Psoas muscle (tissue), 8 donors: ENCODE measurements around the gene NCR3LG1. TPM values are rescaled to one million over a fixed set of nuclear protein-coding genes. Genes with fewer than 3 reads are reported as not detected.
A peak's percentile ranks its signal among the peaks of the same experiment; 100 is the strongest.

ENCODE experiments used
- ATAC-seq, 4 donors: fragments of 200-7000 bp; cut with Tn5 transposase; one replicate each; pipeline ENCODE4 v1.9.1; 2020; ENCODE audit warnings: moderate library complexity in 3 of 4, mild to moderate bottlenecking in 2 of 4
- DNase-seq, 2 donors: peaks; one replicate each; pipeline ENCODE4 v3.0.0-alpha.2; 2020
- H3K27ac ChIP-seq: fragments of 200-600 bp; one replicate; pipeline ENCODE4 v1.8.0; 2022
- H3K27me3 ChIP-seq, 3 donors: fragments of 200-600 bp in 1 of 3; one replicate each; pipeline versions ENCODE4 v1.6.1 to v1.8.0; 2013 to 2022; ENCODE audit warnings: low read length in 2 of 3, mild to moderate bottlenecking in 2 of 3, moderate library complexity in 1 of 3; ENCODE audit not compliant: insufficient read depth in 3 of 3
- H3K36me3 ChIP-seq, 2 donors: fragments of 200-600 bp in 1 of 2; one replicate each; pipeline versions ENCODE4 v1.6.1 to v1.8.0; 2013 to 2022; ENCODE audit warnings: low read depth in 1 of 2, mild to moderate bottlenecking in 1 of 2, moderate library complexity in 1 of 2; ENCODE audit not compliant: insufficient read depth in 1 of 2
- H3K4me1 ChIP-seq: fragments of 200-600 bp; one replicate; pipeline ENCODE4 v1.8.0; 2022
- H3K4me3 ChIP-seq: fragments of 200-600 bp; one replicate; pipeline ENCODE4 v1.8.0; 2022; ENCODE audit warnings: mild to moderate bottlenecking
- H3K9me3 ChIP-seq: fragments of 200-600 bp; one replicate; pipeline ENCODE4 v1.8.0; 2022
- CTCF ChIP-seq: fragments of 200-600 bp; IDR thresholded peaks from one replicate; pipeline ENCODE4 v1.8.0; 2022; ENCODE audit warnings: antibody characterized with exemption
- WGBS, 3 donors: extraction: QIAGEN DNeasy Blood & Tissue Kit; methylation state at CpG; one replicate each; pipeline versions ENCODE4 v1.1.6 to v1.1.7; 2013; 5-methylcytosine and 5-hydroxymethylcytosine counted together
- intact Hi-C, 2 donors: fragments of 100-400 bp; cut with DNase I; formaldehyde crosslinking; loops; one replicate each; pipeline versions ENCODE4 v1.11.0 to v1.14.2; 2022
- long read RNA-seq, 2 donors: library from polyadenylated mRNA; unstranded; transcript quantifications; one replicate each; pipeline ENCODE4 v2.0.0, GENCODE V29; 2021
- polyA plus RNA-seq, 3 donors: library from polyadenylated mRNA; stranded (reverse); fragments of 200-250 nt; gene quantifications; one replicate each; pipeline ENCODE4 v1.2.3, GENCODE V29; 2013
- total RNA-seq, 4 donors: library from RNA; stranded (reverse); fragmentation: NEBNext Ultra II Directional in 2 of 4; extraction: Animal tissue kit (Norgen Biotek cat#: 25700) in 2 of 4; gene quantifications; one replicate each; pipeline versions ENCODE4 v1.2.1 to v1.2.4, GENCODE V29; 2021 to 2023
- donor health status: healthy with polysubstance abuse.
- donor health status: DM: no; HTN: no; CAD: no; lungs with moderate emphysema.
- donor health status: Bipolar disorder and iron deficiency.
- donor health status: healthy.
- donor health status: DM: yes; HTN: yes; CAD: no.
- donor health status: DM: no; HTN: no; CAD: no.
- donor health status: DM: no; HTN: no; CAD: no.
- donor health status: DM: yes; HTN: yes; CAD: no.

NCR3LG1 gene
- under 1 TPM; 0.09 to 0.71 (median 0.17) TPM for total RNA-seq
- polyA plus RNA-seq: under 1 TPM; 0.01 to 0.18 (median 0.14) TPM
- long read RNA-seq, donor 1: 0 reads
- long read RNA-seq, donor 2, partial matches to known transcripts: 0 of 1 reads
- long read RNA-seq, donor 2, other reads (novel, unspliced or antisense): 1 of 1 reads

GRCh38 chr11:17351510-17352176 lies at the start of gene NCR3LG1:
Gene NCR3LG1 (plus strand): TSS chr11:17351800. CDS start chr11:17351970, 170 bp downstream.
- no peak for TF ChIP-seq CTCF
- H3K4me1 ChIP-seq: peaks cover 22% of the 10 kb centered on the region
- no peak within 1 kb of the TSS for H3K27ac ChIP-seq
- peak within 1 kb of the TSS; percentile 73 for H3K4me3 ChIP-seq
- DNase-seq (peak; percentile 65 to 73), ATAC-seq (peak; percentile 55 to 65 (median 56))
- WGBS, 3 donors: 1% methylated on average over 45 to 61 of the region's 61 CpGs
- no peaks in the 10 kb centered on the region for H3K36me3 ChIP-seq
- H3K9me3 ChIP-seq: no peaks in the 10 kb centered on the region
- intact Hi-C loops: loop anchor here in 1 of 2 donors (10.0 kb wide), 1 partner anchor 117 kb away; no protein-coding TSS in a partner anchor
- peaks cover 0 to 38% (median 5%) of the 10 kb centered on the region in 3 donors for H3K27me3 ChIP-seq

GRCh38 chr11:17313349-17314231 lies 38.0 kb upstream of the NCR3LG1 start:
- Histone ChIP-seq H3K27me3 (no peaks in the 10 kb centered on the region), H3K27ac (no peak overlapping the region), H3K4me1 (no peaks in the 10 kb centered on the region), H3K36me3 (peaks cover 0 to 76% of the 10 kb centered on the region in 2 donors), H3K9me3 (no peaks in the 10 kb centered on the region), H3K4me3 (no peak overlapping the region)
- ATAC-seq (no peak), DNase-seq (no peak)
- WGBS, 3 donors: 95 to 96% (median 95%) methylated on average over 8 of the region's 8 CpGs
- intact Hi-C loops: no loop called here
- no peak for TF ChIP-seq CTCF

- no peak overlapping the region for H3K4me3 ChIP-seq
- H3K27me3 ChIP-seq: no peaks in the 10 kb centered on the region
- intact Hi-C loops: no loop called here
- no peaks in the 10 kb centered on the region for H3K9me3 ChIP-seq
- peaks cover 0 to 82% of the 10 kb centered on the region in 2 donors for H3K36me3 ChIP-seq
- TF ChIP-seq CTCF: no peak
- ATAC-seq (no peak), DNase-seq (no peak)
- WGBS, 3 donors: 24 to 56% (median 25%) methylated on average over 1 of the region's 1 CpG
- no peaks in the 10 kb centered on the region for H3K4me1 ChIP-seq
- no peak overlapping the region for H3K27ac ChIP-seq
Observed at GRCh38 chr11:17314232-17314547, 37.4 kb upstream of the NCR3LG1 start.

GRCh38 chr11:17314904-17315426 lies 36.6 kb upstream of the NCR3LG1 start:
- Histone ChIP-seq H3K27me3 (no peaks in the 10 kb centered on the region), H3K27ac (no peak overlapping the region), H3K9me3 (no peaks in the 10 kb centered on the region), H3K36me3 (peaks cover 0 to 78% of the 10 kb centered on the region in 2 donors), H3K4me3 (no peak overlapping the region), H3K4me1 (no peaks in the 10 kb centered on the region)
- ATAC-seq: no peak
- DNase-seq: no peak
- 81 to 89% (median 87%) methylated on average over 1 of the region's 1 CpG for WGBS, 3 donors
- TF ChIP-seq CTCF: no peak
- intact Hi-C loops: no loop called here
